Measurements from ENCODE around the gene AP4E1.

Gene AP4E1

GRCh38 chr15:50970524-50970923 lies 62.0 kb downstream of the AP4E1 start:
- Histone ChIP-seq H3K36me3 (ENCODE audit: insufficient read depth, low read length) (peaks cover 51% of the 10 kb centered on the region; the same call in 1 of the 2 replicates), H3K9me2 (replicated peaks; ENCODE audit: low read depth, low read length) (no peaks in the 10 kb centered on the region), H4K20me1 (ENCODE audit: insufficient read depth, low read length, poor library complexity, severe bottlenecking) (no peaks in the 10 kb centered on the region), H2AFZ (ENCODE audit: low read length) (no peak overlapping the region), H3K4me2 (ENCODE audit: low read depth, low read length, poor library complexity, severe bottlenecking) (no peak overlapping the region), H3K9me3 (ENCODE audit: insufficient read depth, low read depth, low read length) (peaks cover 15% of the 10 kb centered on the region), H3K4me3 (ENCODE audit: low read length, poor library complexity, severe bottlenecking) (no peak overlapping the region), H3K4me1 (ENCODE audit: insufficient read depth, low read length, poor library complexity, severe bottlenecking) (no peaks in the 10 kb centered on the region), H3K27me3 (ENCODE audit: insufficient read depth, low read length, poor library complexity, severe bottlenecking) (no peaks in the 10 kb centered on the region), H3K9ac (ENCODE audit: low read depth, low read length, poor library complexity, severe bottlenecking) (no peak overlapping the region), H3K79me2 (ENCODE audit: insufficient read depth, low read length) (no peaks in the 10 kb centered on the region), H3F3A (ENCODE audit: low read depth) (no peaks in the 10 kb centered on the region)
- no peak for TF ChIP-seq CTCF (conservative IDR thresholded peaks at IDR 0.05; ENCODE audit: low read length)
- TF ChIP-seq EZH2phosphoT487 (IDR thresholded peaks at IDR 0.05; ENCODE audit: borderline replicate concordance) = no peak

GRCh38 chr15:50971115-50971514 lies 62.6 kb downstream of the AP4E1 start:
- no peaks in the 10 kb centered on the region for H3F3A ChIP-seq (ENCODE audit: low read depth)
- peaks cover 51% of the 10 kb centered on the region; the same call in 1 of the 2 replicates for H3K36me3 ChIP-seq (ENCODE audit: insufficient read depth, low read length)
- H3K4me1 ChIP-seq (ENCODE audit: insufficient read depth, low read length, poor library complexity, severe bottlenecking) = no peaks in the 10 kb centered on the region
- H4K20me1 ChIP-seq (ENCODE audit: insufficient read depth, low read length, poor library complexity, severe bottlenecking) = no peaks in the 10 kb centered on the region
- no peak overlapping the region for H3K9ac ChIP-seq (ENCODE audit: low read depth, low read length, poor library complexity, severe bottlenecking)
- no peaks in the 10 kb centered on the region for H3K79me2 ChIP-seq (ENCODE audit: insufficient read depth, low read length)
- peaks cover 15% of the 10 kb centered on the region for H3K9me3 ChIP-seq (ENCODE audit: insufficient read depth, low read depth, low read length)
- TF ChIP-seq EZH2phosphoT487 (IDR thresholded peaks at IDR 0.05; ENCODE audit: borderline replicate concordance) (no peak), CTCF (conservative IDR thresholded peaks at IDR 0.05; ENCODE audit: low read length) (no peak)
- H3K9me2 ChIP-seq (replicated peaks; ENCODE audit: low read depth, low read length) = no peaks in the 10 kb centered on the region
- H3K4me3 ChIP-seq (ENCODE audit: low read length, poor library complexity, severe bottlenecking) = no peak overlapping the region
- no peak overlapping the region for H2AFZ ChIP-seq (ENCODE audit: low read length)
- H3K27me3 ChIP-seq (ENCODE audit: insufficient read depth, low read length, poor library complexity, severe bottlenecking) = no peaks in the 10 kb centered on the region
- H3K4me2 ChIP-seq (ENCODE audit: low read depth, low read length, poor library complexity, severe bottlenecking) = no peak overlapping the region

- Histone ChIP-seq H4K20me1 (ENCODE audit: insufficient read depth, low read length, poor library complexity, severe bottlenecking) (no peaks in the 10 kb centered on the region), H3K9ac (ENCODE audit: low read depth, low read length, poor library complexity, severe bottlenecking) (no peak overlapping the region), H3K36me3 (ENCODE audit: insufficient read depth, low read length) (peaks cover 51% of the 10 kb centered on the region; the same call in 1 of the 2 replicates), H3F3A (ENCODE audit: low read depth) (no peaks in the 10 kb centered on the region), H3K27me3 (ENCODE audit: insufficient read depth, low read length, poor library complexity, severe bottlenecking) (no peaks in the 10 kb centered on the region), H3K79me2 (ENCODE audit: insufficient read depth, low read length) (no peaks in the 10 kb centered on the region), H3K4me3 (ENCODE audit: low read length, poor library complexity, severe bottlenecking) (no peak overlapping the region), H2AFZ (ENCODE audit: low read length) (no peak overlapping the region), H3K9me2 (replicated peaks; ENCODE audit: low read depth, low read length) (no peaks in the 10 kb centered on the region), H3K4me2 (ENCODE audit: low read depth, low read length, poor library complexity, severe bottlenecking) (no peak overlapping the region), H3K9me3 (ENCODE audit: insufficient read depth, low read depth, low read length) (peaks cover 15% of the 10 kb centered on the region), H3K4me1 (ENCODE audit: insufficient read depth, low read length, poor library complexity, severe bottlenecking) (no peaks in the 10 kb centered on the region)
- TF ChIP-seq EZH2phosphoT487 (IDR thresholded peaks at IDR 0.05; ENCODE audit: borderline replicate concordance) = no peak
- no peak for TF ChIP-seq CTCF (conservative IDR thresholded peaks at IDR 0.05; ENCODE audit: low read length)
Measured at GRCh38 chr15:50971542-50971941, 63.1 kb downstream of the AP4E1 start.
